Measurements from ENCODE around the gene BCL2L1. TPM values are rescaled to one million over a fixed set of nuclear protein-coding genes. Genes with fewer than 3 reads are reported as not detected.
"Not testable (repeated sequence)": the region's sequence is repeated elsewhere in the genome, so short reads cannot be mapped to it uniquely, and the experiment has no call there.

Gene BCL2L1
- total RNA-seq, 6 experiments from 2014 or later: 111 to 122 (median 117) TPM

DNA sequence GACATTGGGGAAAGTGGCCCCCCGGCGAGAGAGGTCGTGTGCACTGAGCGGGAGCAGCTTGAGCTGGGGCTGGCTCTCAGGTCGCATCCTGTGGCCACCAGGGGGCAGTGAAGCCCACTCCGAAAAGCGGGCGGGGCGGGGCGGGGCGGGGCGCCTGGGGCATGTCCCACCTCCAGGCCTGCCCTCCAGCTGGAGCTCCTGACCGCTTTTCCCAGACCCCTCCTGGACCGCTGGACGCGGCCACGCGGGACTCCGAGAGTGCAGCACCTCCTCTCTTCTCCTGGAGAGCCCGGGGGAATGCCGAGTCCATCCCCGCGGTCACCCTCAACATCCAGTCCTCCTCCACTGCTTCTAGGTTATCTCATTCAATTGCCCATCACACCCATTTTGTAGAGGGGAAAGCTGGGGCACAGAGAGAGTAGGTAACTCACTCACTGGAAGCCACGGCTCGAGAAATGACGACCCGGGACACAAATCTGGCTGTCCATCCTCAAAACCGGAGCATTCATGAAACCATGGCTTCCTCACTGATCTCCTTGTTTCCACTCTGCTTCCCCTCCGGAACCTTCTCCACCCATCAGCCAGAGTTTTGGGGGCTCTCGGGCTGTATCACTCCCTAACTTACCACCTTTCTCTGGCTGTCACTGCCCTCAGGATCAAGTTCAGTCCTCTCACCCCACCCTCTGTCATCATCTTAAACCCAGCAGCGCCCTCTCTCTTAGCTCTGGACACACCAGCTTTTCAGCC is 60.9 kb downstream of the BCL2L1 start:
- peaks cover 38% of the 10 kb centered on the region for H3K4me1 Mint-ChIP-seq (ENCODE audit: low read depth)
- H3K27ac Mint-ChIP-seq: peak overlapping the region; percentile 89
- H3K9me3 Mint-ChIP-seq: no peaks in the 10 kb centered on the region
- H3K36me3 Mint-ChIP-seq (ENCODE audit: low read depth): 0 out of 2 replicates have a peak, but pooled peaks cover 14% of the 10 kb centered on the region
- peak overlapping the region; percentile 79 for H3K4me3 Mint-ChIP-seq
- peaks cover 5% of the 10 kb centered on the region for H3K27me3 Mint-ChIP-seq (ENCODE audit: insufficient read depth)
- peak; percentile 49 for DNase-seq
- TF ChIP-seq, protein P1, sequence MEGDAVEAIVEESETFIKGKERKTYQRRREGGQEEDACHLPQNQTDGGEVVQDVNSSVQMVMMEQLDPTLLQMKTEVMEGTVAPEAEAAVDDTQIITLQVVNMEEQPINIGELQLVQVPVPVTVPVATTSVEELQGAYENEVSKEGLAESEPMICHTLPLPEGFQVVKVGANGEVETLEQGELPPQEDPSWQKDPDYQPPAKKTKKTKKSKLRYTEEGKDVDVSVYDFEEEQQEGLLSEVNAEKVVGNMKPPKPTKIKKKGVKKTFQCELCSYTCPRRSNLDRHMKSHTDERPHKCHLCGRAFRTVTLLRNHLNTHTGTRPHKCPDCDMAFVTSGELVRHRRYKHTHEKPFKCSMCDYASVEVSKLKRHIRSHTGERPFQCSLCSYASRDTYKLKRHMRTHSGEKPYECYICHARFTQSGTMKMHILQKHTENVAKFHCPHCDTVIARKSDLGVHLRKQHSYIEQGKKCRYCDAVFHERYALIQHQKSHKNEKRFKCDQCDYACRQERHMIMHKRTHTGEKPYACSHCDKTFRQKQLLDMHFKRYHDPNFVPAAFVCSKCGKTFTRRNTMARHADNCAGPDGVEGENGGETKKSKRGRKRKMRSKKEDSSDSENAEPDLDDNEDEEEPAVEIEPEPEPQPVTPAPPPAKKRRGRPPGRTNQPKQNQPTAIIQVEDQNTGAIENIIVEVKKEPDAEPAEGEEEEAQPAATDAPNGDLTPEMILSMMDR (IDR thresholded peaks at IDR 0.05): peak; percentile 93

DNA sequence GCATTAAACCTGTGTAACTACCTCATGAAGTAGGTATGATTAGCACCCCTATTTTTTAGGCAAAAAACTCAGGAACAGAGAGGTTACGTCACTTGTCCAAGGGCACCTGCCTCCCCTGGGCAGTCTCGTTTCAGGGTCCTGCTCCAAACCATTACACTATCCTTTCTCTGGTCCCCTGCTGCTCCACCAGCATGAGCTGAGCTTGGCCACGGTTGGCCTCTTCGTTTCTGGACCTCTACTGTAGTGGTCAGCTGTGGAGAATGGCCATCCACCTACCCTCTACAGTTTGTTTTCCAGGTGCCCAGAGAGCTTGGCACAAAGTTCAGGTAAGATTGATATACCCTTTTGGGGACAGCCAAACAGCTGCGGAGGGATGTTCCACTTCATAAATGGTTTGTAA is 68.1 kb downstream of the BCL2L1 start:
- no peak overlapping the region for H3K4me3 Mint-ChIP-seq
- no peak for DNase-seq
- peaks cover 16% of the 10 kb centered on the region for H3K4me1 Mint-ChIP-seq (ENCODE audit: low read depth)
- no peak overlapping the region for H3K27ac Mint-ChIP-seq
- H3K9me3 Mint-ChIP-seq: no peaks in the 10 kb centered on the region
- H3K27me3 Mint-ChIP-seq (ENCODE audit: insufficient read depth): peaks cover 5% of the 10 kb centered on the region; the same call in 1 of the 2 replicates
- no peaks in the 10 kb centered on the region for H3K36me3 Mint-ChIP-seq (ENCODE audit: low read depth)
- TF ChIP-seq, protein P1 (IDR thresholded peaks at IDR 0.05): no peak

DNA sequence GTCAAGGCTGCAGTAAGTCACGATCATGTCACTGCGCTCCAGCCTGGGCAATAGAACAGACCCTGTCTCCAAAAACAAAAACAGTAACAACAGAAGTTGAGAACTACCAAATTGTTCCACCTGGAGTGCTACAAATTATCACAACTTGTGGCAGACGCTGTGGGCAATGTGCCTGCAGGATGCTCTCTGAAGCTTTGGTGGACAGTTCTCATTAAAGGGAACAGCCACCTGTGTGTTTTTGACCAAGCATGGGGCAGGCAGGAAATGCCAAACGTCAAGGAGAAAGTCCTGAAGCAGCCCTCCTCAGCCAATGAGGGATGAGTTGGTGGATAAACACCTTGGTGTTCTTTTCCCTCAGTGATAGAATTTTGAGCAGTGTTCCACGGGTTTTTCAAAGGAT is 69.1 kb downstream of the BCL2L1 start:
- H3K9me3 Mint-ChIP-seq: no peaks in the 10 kb centered on the region
- no peaks in the 10 kb centered on the region for H3K27me3 Mint-ChIP-seq (ENCODE audit: insufficient read depth)
- TF ChIP-seq, protein P1 (IDR thresholded peaks at IDR 0.05): no peak
- H3K4me3 Mint-ChIP-seq: no peak overlapping the region; the same call in 1 of the 2 replicates
- peaks cover 16% of the 10 kb centered on the region for H3K4me1 Mint-ChIP-seq (ENCODE audit: low read depth)
- no peaks in the 10 kb centered on the region for H3K36me3 Mint-ChIP-seq (ENCODE audit: low read depth)
- no peak overlapping the region for H3K27ac Mint-ChIP-seq
- DNase-seq: no peak

DNA sequence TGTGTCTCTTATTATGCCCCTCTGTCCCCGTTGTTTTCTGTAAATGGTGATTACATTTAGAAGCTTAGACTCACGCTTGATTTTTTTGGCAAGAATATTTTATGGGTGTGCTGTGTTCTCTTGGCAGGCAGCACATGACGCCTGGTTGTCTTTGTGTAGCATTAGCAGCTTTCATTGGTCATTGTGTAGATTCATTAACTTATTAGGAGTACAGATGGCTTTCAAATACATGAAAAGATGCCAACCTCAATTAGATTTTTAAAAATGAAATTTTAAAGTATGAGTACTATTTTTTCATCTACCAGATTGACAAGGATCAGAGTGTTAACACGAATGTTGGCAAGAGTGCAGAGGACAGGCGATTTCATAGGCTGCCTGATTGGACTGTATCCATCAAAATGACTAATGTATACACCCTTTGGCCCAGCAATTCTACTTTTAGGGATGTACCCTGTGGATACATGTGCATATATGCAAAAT is 69.7 kb downstream of the BCL2L1 start:
- Mint-ChIP-seq H3K36me3 (ENCODE audit: low read depth) (no peaks in the 10 kb centered on the region), H3K4me1 (ENCODE audit: low read depth) (peaks cover 16% of the 10 kb centered on the region), H3K27me3 (ENCODE audit: insufficient read depth) (no peaks in the 10 kb centered on the region), H3K9me3 (no peaks in the 10 kb centered on the region), H3K27ac (peak overlapping the region; percentile 23), H3K4me3 (peak overlapping the region; percentile 47; the same call in 1 of the 2 replicates)
- DNase-seq: peak; percentile 28
- TF ChIP-seq, protein P1 (IDR thresholded peaks at IDR 0.05): no peak

DNA sequence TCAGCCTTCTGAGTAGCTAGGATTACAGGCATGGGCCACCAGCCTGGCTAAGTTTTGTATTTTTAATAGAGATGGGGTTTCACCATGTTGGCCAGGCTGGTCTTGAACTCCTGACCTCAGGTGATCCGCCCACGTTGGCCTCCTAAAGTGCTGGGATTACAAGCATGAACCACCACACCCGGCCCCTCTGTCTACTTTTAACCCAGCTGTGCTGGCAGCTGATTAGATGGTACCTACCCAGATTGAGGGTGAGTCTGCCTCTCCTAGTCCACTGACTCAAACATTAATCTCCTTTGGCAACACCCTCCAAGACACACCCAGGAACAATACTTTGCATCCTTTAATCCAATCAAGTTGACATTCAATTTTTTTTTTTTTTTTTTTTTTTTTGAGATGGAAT is 74.6 kb downstream of the BCL2L1 start:
- not testable (repeated sequence) for H3K27me3 Mint-ChIP-seq (ENCODE audit: insufficient read depth); H3K9me3 Mint-ChIP-seq; DNase-seq; H3K4me3 Mint-ChIP-seq; H3K36me3 Mint-ChIP-seq (ENCODE audit: low read depth); H3K27ac Mint-ChIP-seq
- H3K4me1 Mint-ChIP-seq (ENCODE audit: low read depth): peaks cover 14% of the 10 kb centered on the region

DNA sequence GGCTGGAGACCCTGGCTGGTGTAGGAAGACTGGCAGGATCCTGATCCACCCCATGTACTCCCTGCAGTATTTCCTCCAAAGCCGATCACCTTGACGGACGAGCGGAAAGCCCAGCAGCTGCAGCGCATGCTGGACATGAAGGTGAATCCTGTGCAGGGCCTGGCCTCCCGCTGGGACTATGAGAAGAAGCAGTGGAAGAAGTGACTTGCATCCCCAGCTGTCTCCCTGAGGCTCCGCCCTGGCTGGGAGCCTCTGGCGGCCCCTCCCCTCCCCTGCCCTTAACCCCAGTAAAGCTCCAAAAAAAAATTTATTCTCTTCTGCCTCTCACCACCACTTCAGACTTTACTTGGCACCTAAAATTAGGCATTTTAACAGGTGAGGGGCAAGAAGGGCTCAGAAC is 78.0 kb downstream of the BCL2L1 start:
- H3K27ac Mint-ChIP-seq: no peak overlapping the region
- H3K36me3 Mint-ChIP-seq (ENCODE audit: low read depth): no peaks in the 10 kb centered on the region
- no peak overlapping the region for H3K4me3 Mint-ChIP-seq
- no peaks in the 10 kb centered on the region for H3K9me3 Mint-ChIP-seq
- H3K4me1 Mint-ChIP-seq (ENCODE audit: low read depth): peaks cover 4% of the 10 kb centered on the region; the same call in 1 of the 2 replicates
- DNase-seq: no peak
- TF ChIP-seq, protein P1 (IDR thresholded peaks at IDR 0.05): no peak
- H3K27me3 Mint-ChIP-seq (ENCODE audit: insufficient read depth): peaks cover 8% of the 10 kb centered on the region; the same call in 1 of the 2 replicates

Measured in HFFc6 (cell line).